NCI-H2171 (cell line): ENCODE results near the gene PRKN.

Experiments
- DNase-seq: peaks from one replicate; lab custom pipeline; 2025; lab: John Stamatoyannopoulos, UW

The PRKN gene

GRCh38 chr6:162373868-162374267 is 353.7 kb downstream of the PRKN start:
- no peak for DNase-seq

DNA sequence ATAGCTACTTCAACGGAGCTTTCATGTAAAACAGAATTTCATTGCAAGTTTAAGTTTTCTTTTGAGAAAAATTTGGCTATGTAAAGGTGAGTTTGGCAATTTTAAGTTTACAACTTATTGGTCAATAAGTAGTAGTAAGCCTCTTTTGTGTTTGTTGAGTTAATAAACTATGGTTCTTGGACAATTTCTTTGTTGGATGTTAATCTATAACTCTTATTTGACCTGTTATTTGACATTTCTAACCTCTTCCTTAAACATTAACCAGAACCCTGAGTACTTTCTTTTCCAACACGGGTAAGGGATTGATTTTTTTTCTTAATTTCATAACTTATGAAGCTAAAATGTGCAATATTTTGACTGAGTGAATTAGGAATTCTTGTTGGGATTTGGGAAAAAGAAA is 354.4 kb downstream of the PRKN start:
- no peak for DNase-seq

- no peak for DNase-seq
Observed at GRCh38 chr6:162372106-162372505, 355.5 kb downstream of the PRKN start.

DNA sequence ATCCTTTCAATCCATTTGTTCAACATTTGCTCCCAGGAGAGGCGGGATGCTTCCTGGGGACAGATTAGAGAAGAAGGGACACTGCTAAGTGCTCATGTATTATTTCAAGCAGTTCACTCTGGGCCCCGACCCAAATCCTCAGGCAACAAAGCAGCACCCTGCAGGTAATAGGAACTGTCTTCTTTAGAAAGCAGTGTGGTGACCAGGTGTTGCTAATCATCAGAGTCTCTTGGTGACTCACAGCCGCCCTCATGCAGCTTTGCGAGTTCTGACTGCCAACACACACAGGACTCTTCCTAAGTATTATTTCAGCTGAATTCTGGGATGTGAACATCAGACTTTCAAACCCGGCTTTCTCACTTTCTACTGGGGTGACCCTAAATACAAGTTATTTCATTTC is 356.4 kb downstream of the PRKN start:
- DNase-seq, result no peak

- DNase-seq, result no peak
Observed at GRCh38 chr6:162369091-162369490, 358.5 kb downstream of the PRKN start.

DNA sequence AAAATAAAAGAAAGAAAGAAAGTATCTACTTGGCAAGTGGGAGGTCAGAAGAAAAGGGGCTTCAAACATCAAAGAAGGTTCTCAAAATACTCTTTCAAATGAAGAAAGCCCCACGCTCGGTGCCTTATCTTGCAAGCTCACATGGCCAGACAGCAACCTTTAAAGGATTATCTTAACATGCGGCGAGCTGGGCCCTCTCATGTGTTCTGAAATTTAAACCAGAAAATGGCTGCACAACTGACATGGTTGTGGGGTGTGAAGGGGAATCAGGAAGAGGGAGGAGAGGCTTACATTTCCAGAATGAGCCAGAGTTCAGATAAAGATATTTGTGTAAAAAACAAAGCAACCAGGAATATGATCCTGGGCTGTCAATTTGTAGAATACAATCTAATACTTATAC is 363.1 kb downstream of the PRKN start:
- no peak for DNase-seq

GRCh38 chr6:162363757-162364156 is 363.8 kb downstream of the PRKN start:
- DNase-seq, result no peak

- no peak for DNase-seq
Observed at GRCh38 chr6:162360901-162361567, 366.5 kb downstream of the PRKN start.

DNA sequence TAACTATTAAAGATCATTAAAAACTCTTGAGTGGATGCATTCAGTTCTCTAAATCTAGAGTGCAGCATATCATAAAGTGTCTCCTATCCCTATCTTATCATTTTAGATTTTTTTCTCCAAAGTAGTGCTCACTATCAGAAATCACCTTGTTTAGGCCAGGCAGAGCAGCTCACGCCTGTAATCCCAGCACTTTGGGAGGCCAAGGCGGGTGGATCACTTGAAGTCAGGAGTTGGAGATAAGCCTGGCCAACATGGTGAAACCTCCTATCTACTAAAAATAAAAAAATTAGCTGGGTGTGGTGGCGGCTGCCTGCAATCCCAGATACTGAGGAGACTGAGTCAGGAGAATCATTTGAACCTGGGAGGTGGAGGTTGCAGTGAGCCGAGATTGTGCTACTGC is 368.9 kb downstream of the PRKN start:
- DNase-seq, result no peak

GRCh38 chr6:162345051-162345511 is 382.5 kb downstream of the PRKN start:
- DNase-seq, result no peak

DNA sequence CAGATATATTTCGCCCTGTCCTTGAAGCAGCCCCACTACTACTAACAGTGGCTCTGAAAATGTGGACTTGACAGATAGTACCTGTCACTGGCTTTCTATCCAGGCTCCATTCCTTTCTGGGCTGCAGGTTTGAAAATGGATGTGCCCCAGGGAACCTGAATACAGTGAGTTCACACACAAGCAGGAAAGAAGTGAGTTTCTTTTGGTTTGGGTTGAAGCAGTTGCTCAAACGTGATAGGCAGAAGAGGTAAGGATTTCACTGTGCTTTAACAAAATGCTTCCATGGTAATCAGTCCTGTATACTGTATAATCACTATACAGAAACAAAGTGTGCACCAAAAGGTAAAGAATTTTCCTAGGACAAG is 382.9 kb downstream of the PRKN start:
- DNase-seq, result no peak

GRCh38 chr6:162343936-162344645 is 383.5 kb downstream of the PRKN start:
- DNase-seq, result no peak

DNA sequence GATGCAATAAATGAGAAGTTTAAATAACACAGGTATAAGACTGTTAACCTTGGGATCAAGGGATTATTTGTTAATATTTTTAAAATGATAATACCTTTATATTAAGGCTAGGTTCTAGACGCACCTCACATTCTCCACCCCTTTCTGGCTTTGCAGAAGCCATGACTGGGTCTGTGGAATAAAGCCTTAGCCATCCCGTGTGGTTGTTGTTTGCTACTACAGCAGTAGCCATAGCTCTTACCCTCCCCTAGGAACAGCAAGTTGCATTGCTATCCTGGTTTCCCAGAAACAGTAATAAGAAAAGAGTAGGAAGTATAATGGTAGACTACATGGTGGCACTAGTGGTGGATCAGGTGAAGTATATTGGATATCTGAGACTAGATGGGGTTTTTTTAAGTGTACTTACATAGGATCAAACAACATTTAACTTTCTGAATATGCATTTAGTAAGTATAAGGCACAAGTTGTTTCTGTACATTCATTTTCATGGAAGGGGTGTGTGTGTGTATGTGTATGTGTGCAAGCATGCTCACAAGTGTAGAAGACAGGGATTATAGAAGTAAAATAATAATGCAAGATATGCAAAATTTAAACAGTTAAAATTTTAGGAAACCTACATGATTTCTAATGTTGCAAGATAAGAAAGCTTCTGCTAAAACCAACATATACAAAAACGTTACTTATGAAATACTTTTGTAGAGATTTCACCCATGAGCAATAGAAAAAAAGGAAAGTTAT is 384.2 kb downstream of the PRKN start:
- DNase-seq, result no peak

DNA sequence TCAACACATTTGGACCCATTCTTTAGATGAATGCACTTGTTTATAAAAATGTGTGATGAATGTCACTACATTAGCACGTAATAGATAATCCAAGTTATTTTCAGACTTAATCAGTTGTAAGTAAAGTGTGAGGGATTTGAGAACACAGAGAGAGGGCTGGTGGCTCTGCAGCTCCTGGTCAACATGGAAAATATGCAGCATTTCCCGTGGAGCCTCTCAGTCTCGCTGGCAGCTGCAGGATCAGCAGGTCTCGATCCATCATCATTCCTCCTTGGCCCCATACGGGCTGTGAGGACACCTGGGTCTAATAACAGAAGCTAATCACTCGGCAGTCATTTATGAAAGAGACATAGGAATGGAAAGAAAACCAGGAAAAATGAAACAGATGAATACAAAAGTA is 390.2 kb downstream of the PRKN start:
- no peak for DNase-seq

- DNase-seq, result no peak
Observed at GRCh38 chr6:162336359-162336758, 391.2 kb downstream of the PRKN start.

DNA sequence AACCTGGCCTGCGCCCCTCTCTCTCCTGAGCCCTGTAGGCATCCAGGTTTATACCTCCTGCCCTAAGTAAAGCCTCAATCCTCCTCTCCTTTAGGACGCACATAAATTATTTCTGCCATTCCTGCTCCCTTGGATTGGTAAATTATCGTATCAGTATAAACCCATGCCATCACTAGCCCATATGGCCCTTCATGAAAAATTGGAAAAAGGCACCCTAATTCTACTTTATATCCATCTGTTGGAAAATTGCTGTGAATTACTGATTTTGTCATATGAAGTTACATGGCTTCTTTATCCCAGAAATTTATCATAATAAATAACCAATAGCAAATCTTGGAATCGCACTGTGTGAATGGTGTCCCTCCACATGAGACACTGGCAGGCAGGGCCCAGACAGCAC is 395.2 kb downstream of the PRKN start:
- no peak for DNase-seq

DNA sequence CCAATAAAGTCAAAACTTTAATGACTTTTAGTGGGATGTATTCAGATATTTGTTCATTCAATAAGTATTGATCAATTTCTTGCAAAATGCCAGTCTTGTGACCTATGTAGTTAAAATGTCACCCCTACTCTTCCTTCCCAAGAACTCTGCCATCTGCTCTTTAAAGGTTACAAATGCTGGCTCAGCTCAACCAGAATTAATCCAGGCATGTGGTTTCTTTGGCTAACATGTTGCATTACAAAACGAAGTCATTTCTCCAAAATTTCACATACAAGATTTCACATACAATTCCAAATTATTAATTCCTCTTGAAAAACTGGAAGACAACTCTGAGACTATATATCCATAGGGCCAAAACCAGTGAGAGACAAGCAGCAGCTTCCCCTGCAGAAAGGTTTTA is 395.7 kb downstream of the PRKN start:
- DNase-seq, result no peak

- no peak for DNase-seq
Observed at GRCh38 chr6:162325826-162326225, 401.7 kb downstream of the PRKN start.

DNA sequence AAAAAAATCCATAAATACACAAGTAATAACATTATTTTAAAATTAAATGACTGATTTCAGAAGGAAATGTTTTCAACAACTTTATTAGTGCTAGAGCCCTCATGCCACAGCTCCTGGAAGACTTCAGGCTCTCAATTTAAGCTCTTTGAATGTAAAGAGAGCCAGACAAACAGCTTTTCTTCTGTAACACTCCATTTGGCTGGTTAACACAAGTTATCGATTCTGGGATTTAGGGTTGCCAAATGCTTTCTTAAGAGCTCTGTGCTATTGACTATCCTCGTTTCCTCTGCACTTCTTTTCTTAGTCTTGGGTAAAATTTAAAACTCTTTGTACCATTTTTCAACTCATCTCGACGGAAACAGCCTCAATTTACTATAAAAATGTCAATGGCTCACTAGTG is 402.5 kb downstream of the PRKN start:
- DNase-seq, result no peak

GRCh38 chr6:162315291-162315690 is 412.3 kb downstream of the PRKN start:
- no peak for DNase-seq

DNA sequence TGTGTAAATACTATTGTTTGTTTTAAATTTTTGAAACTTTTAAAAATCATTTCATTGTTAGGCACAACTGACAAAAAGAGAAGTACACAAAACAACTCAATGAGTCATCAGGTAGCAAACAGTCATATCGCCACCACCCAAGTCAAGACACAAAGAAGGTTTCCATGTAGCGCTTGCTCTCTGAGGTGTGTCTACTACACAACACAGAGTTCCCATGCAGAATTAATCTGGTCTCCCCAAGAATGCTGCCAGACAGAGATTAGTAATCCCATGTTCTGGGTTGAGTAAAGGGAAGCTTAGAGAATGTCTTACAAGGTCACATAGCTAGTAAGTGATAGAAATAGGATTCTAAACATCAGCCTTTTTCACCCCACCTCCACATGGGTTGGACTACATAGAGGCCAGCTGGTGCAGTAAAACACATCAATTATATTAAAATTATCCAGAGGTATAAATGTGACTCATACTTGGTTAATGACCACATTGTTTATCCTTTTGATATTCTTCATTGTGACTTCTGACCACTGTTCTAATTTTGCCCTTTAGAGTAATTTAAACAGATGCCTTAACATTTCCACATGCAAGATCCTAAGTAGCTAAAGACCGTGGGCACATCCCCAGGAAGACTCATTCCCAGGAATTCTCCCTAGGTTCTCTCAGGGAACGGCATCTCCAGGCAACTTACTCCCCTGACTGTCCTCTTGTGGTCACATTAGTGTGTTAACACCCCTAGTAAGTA is 413.5 kb downstream of the PRKN start:
- no peak for DNase-seq

- DNase-seq, result no peak
Observed at GRCh38 chr6:162307865-162308264, 419.7 kb downstream of the PRKN start.

- no peak for DNase-seq
Observed at GRCh38 chr6:162306616-162307015, 420.9 kb downstream of the PRKN start.
